SU-DHL-6 (cell line): ENCODE data around the gene RPGRIP1L.

Source experiments
- H2AFZ ChIP-seq: fragments of 200-600 bp; sonication (generic); 2 replicates; pipeline ENCODE4 v1.6.1; 2014; ENCODE audit warnings: low read depth, mild to moderate bottlenecking, moderate library complexity, mixed read lengths, antibody characterized with exemption, low read length; ENCODE audit not compliant: severe bottlenecking
- H3F3A ChIP-seq: fragments of 200-600 bp; shearing (Covaris generic); 2 replicates; pipeline ENCODE4 v1.6.0; 2016; ENCODE audit warnings: antibody characterized with exemption, mild to moderate bottlenecking; ENCODE audit not compliant: insufficient read depth
- H3K27ac ChIP-seq: fragments of 200-600 bp; sonication (generic); 2 replicates; pipeline ENCODE4 v1.5.1; 2016; ENCODE audit warnings: low read depth, mild to moderate bottlenecking, low read length, moderate library complexity, mixed read lengths
- H3K27me3 ChIP-seq: fragments of 200-600 bp; sonication (generic), shearing (Covaris generic); 2 replicates; pipeline ENCODE4 v1.6.0; 2014; ENCODE audit warnings: mild to moderate bottlenecking, low read length
- H3K36me3 ChIP-seq: fragments of 200-600 bp; sonication (generic); 2 replicates; pipeline ENCODE4 v1.6.1; 2014; ENCODE audit warnings: mild to moderate bottlenecking, low read length, mixed read lengths
- H3K4me2 ChIP-seq: fragments of 300-600, 200-600 bp; shearing (Covaris generic), sonication (generic); 2 replicates; pipeline ENCODE4 v1.6.0; 2014; ENCODE audit warnings: low read length, low read depth, mild to moderate bottlenecking; ENCODE audit not compliant: poor library complexity, severe bottlenecking
- H3K4me3 ChIP-seq: fragments of 200-600 bp; sonication (generic); 2 replicates; pipeline ENCODE4 v1.5.1; 2014; ENCODE audit warnings: antibody characterized with exemption, low read length, mild to moderate bottlenecking, mixed read lengths; ENCODE audit not compliant: insufficient read depth, poor library complexity, severe bottlenecking
- H3K79me2 ChIP-seq: fragments of 200-600 bp; sonication (generic); 2 replicates; pipeline ENCODE4 v1.6.1; 2014; ENCODE audit warnings: mild to moderate bottlenecking, low read length, moderate library complexity; ENCODE audit not compliant: insufficient read depth
- H3K9ac ChIP-seq: fragments of 200-600 bp; sonication (generic); 2 replicates; pipeline ENCODE4 v1.7.0; 2014; ENCODE audit warnings: mild to moderate bottlenecking, low read length
- H3K9me2 ChIP-seq: fragments of 200-600 bp; sonication (generic); replicated peaks from 2 replicates; pipeline ENCODE4 v1.6.1; 2014; ENCODE audit warnings: low read length; ENCODE audit not compliant: insufficient read depth
- H3K9me3 ChIP-seq: fragments of 200-600 bp; sonication (generic); 2 replicates; pipeline ENCODE4 v1.6.1; 2014; ENCODE audit warnings: low read length, mixed read lengths; ENCODE audit not compliant: insufficient read depth
- H4K20me1 ChIP-seq: fragments of 200-600 bp; sonication (generic); 2 replicates; pipeline ENCODE4 v1.6.1; 2014; ENCODE audit warnings: low read depth, mild to moderate bottlenecking, antibody characterized with exemption, low read length, moderate library complexity, mixed read lengths
- CTCF ChIP-seq: fragments of 200-600 bp; sonication (generic); IDR thresholded peaks from one replicate; pipeline ENCODE4 v1.5.1; 2017; ENCODE audit warnings: antibody characterized with exemption, mild to moderate bottlenecking, low read length, moderate library complexity; ENCODE audit not compliant: insufficient read depth, poor library complexity, severe bottlenecking
- EZH2phosphoT487 ChIP-seq: fragments of 200-600 bp; sonication (generic), shearing (Covaris generic); conservative IDR thresholded peaks from 2 replicates; pipeline ENCODE4 v1.6.1; 2018; ENCODE audit warnings: mild to moderate bottlenecking, antibody characterized with exemption, low read length, moderate library complexity, mixed read lengths

RPGRIP1L gene

GRCh38 chr16:53622315-53622714, 81.3 kb downstream of the RPGRIP1L start:
- Histone ChIP-seq H3K9ac (no peak overlapping the region), H3K27ac (no peak overlapping the region), H3K9me2 (no peaks in the 10 kb centered on the region), H2AFZ (no peak overlapping the region), H3K36me3 (no peaks in the 10 kb centered on the region), H3F3A (no peaks in the 10 kb centered on the region), H3K9me3 (no peaks in the 10 kb centered on the region), H3K4me2 (no peak overlapping the region), H3K27me3 (no peaks in the 10 kb centered on the region), H3K79me2 (no peaks in the 10 kb centered on the region), H3K4me3 (no peak overlapping the region), H4K20me1 (no peaks in the 10 kb centered on the region)
- TF ChIP-seq CTCF (no peak), EZH2phosphoT487 (no peak)

GRCh38 chr16:53620476-53620875, 83.2 kb downstream of the RPGRIP1L start:
- Histone ChIP-seq H2AFZ (no peak overlapping the region), H3K9me3 (no peaks in the 10 kb centered on the region), H3K9ac (no peak overlapping the region), H3K9me2 (no peaks in the 10 kb centered on the region), H3K4me3 (no peak overlapping the region), H4K20me1 (no peaks in the 10 kb centered on the region), H3K79me2 (no peaks in the 10 kb centered on the region), H3F3A (no peaks in the 10 kb centered on the region), H3K4me2 (no peak overlapping the region), H3K27me3 (no peaks in the 10 kb centered on the region), H3K36me3 (no peaks in the 10 kb centered on the region), H3K27ac (no peak overlapping the region)
- no peak for TF ChIP-seq CTCF
- no peak for TF ChIP-seq EZH2phosphoT487

- H3K36me3 ChIP-seq: no peaks in the 10 kb centered on the region
- H2AFZ ChIP-seq: no peak overlapping the region
- no peaks in the 10 kb centered on the region for H3F3A ChIP-seq
- H3K4me2 ChIP-seq: no peak overlapping the region
- no peaks in the 10 kb centered on the region for H4K20me1 ChIP-seq
- TF ChIP-seq CTCF: no peak
- TF ChIP-seq EZH2phosphoT487: no peak
- no peaks in the 10 kb centered on the region for H3K79me2 ChIP-seq
- no peaks in the 10 kb centered on the region for H3K9me3 ChIP-seq
- no peak overlapping the region for H3K9ac ChIP-seq
- no peak overlapping the region for H3K4me3 ChIP-seq
- H3K27me3 ChIP-seq: no peaks in the 10 kb centered on the region
- no peaks in the 10 kb centered on the region for H3K9me2 ChIP-seq
- H3K27ac ChIP-seq: no peak overlapping the region
Measured at GRCh38 chr16:53619235-53619634, 84.4 kb downstream of the RPGRIP1L start.

GRCh38 chr16:53614346-53614745, 89.3 kb downstream of the RPGRIP1L start:
- H3K9me3 ChIP-seq: no peaks in the 10 kb centered on the region
- no peak overlapping the region for H2AFZ ChIP-seq
- no peaks in the 10 kb centered on the region for H3K27me3 ChIP-seq
- no peak overlapping the region for H3K27ac ChIP-seq
- H3K4me3 ChIP-seq: no peak overlapping the region
- no peaks in the 10 kb centered on the region for H3F3A ChIP-seq
- H3K4me2 ChIP-seq: no peak overlapping the region
- no peaks in the 10 kb centered on the region for H4K20me1 ChIP-seq
- H3K36me3 ChIP-seq: no peaks in the 10 kb centered on the region
- TF ChIP-seq EZH2phosphoT487 (no peak), CTCF (no peak)
- no peaks in the 10 kb centered on the region for H3K9me2 ChIP-seq
- H3K79me2 ChIP-seq: no peaks in the 10 kb centered on the region
- no peak overlapping the region for H3K9ac ChIP-seq
